Measurements from ENCODE around the gene TUBA4A. TPM values are rescaled to one million over a fixed set of nuclear protein-coding genes. Genes with fewer than 3 reads are reported as not detected.

Gene TUBA4A
- total RNA-seq, 1 donor from 2014 or later: 7.9 TPM

DNA sequence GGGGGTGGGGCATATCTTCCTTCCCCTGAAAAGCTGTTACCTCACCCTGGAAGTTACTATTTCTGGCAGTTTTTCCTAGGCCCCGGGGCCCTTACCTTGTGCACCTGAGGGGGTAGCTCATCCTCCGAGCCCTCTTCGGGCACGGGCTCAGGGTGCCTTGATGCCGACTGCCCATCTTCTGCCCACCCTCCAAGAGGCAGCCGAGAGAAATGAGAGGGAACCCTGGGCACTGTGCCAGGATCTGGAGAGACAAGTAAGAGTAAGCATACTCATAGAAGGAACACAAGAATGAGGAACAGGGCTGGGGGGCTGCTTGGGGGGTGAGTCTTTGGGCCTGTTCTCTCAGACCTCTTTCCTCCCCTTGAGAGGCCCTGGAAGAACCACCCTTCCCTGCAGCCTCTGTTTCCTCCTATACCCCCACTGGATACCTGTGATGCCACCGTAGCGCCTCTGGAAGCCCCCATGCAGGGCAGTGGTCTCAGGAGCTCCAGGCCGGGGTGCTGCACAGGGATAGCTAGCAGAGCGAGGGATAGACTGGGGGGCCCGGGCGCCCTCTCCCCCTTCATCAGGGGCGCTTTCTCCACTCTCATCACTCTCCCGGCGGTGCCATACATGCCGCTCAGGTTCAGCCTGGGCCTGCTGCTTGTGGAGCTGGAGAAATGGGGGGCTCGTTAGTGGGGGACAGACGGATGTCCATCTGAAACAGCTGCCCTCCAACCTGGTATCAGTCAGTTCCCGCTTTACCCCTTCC is 32.9 kb downstream of the TUBA4A start:
- H3K4me3 Mint-ChIP-seq (ENCODE audit: unreplicated experiment): no peak overlapping the region
- DNase-seq (ENCODE audit: extremely low spot score, unreplicated experiment): no peak
- peaks cover 34% of the 10 kb centered on the region for H3K36me3 Mint-ChIP-seq (ENCODE audit: unreplicated experiment)
- H3K27ac Mint-ChIP-seq (ENCODE audit: unreplicated experiment): no peak overlapping the region
- peaks cover 25% of the 10 kb centered on the region for H3K4me1 Mint-ChIP-seq (ENCODE audit: unreplicated experiment)
- H3K27me3 Mint-ChIP-seq (ENCODE audit: unreplicated experiment): no peaks in the 10 kb centered on the region
- H3K9me3 Mint-ChIP-seq (ENCODE audit: unreplicated experiment): no peaks in the 10 kb centered on the region
- TF ChIP-seq, protein P1, sequence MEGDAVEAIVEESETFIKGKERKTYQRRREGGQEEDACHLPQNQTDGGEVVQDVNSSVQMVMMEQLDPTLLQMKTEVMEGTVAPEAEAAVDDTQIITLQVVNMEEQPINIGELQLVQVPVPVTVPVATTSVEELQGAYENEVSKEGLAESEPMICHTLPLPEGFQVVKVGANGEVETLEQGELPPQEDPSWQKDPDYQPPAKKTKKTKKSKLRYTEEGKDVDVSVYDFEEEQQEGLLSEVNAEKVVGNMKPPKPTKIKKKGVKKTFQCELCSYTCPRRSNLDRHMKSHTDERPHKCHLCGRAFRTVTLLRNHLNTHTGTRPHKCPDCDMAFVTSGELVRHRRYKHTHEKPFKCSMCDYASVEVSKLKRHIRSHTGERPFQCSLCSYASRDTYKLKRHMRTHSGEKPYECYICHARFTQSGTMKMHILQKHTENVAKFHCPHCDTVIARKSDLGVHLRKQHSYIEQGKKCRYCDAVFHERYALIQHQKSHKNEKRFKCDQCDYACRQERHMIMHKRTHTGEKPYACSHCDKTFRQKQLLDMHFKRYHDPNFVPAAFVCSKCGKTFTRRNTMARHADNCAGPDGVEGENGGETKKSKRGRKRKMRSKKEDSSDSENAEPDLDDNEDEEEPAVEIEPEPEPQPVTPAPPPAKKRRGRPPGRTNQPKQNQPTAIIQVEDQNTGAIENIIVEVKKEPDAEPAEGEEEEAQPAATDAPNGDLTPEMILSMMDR (IDR thresholded peaks at IDR 0.05): no peak

DNA sequence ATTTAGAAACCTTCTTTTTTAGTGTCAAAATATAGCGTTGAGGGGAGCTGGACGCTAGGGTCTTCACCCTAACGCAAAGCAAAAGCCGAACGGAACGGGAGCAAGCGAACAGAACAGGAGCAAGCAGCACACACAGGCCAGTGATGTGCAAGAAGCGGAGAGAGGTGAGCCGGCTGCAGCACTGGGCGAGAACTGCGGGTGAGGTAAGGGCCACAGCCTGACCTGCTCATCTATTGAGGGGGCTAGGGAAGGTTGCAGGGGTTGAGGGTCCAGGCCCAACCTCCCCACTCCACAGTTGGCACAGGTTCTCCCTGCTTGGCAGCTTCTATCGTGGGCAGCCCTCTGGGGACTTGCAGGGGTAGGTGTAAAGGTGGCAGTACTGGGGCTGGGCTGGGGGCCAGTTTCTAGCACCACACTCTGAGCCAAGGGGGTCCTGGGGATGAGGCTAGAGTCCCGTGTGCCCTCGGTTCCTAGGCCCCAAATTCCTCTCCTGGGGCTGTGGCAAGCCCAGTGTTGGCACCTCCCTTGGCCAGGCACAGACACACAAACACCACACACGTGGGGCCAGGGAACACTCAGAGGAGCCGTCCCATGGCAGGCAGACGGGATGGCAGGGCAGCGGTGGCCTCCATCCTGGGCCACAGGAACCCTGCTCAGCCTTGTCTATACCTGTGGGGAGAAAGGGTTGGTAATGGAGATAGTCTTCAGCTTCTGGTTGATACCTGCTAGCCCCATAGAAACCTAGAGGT is 33.8 kb downstream of the TUBA4A start:
- TF ChIP-seq, protein P1 (IDR thresholded peaks at IDR 0.05): no peak
- Mint-ChIP-seq H3K4me3 (ENCODE audit: unreplicated experiment) (no peak overlapping the region), H3K4me1 (ENCODE audit: unreplicated experiment) (peaks cover 25% of the 10 kb centered on the region), H3K27ac (ENCODE audit: unreplicated experiment) (peak overlapping the region; percentile 99), H3K9me3 (ENCODE audit: unreplicated experiment) (no peaks in the 10 kb centered on the region), H3K36me3 (ENCODE audit: unreplicated experiment) (peaks cover 28% of the 10 kb centered on the region), H3K27me3 (ENCODE audit: unreplicated experiment) (no peaks in the 10 kb centered on the region)
- no peak for DNase-seq (ENCODE audit: extremely low spot score, unreplicated experiment)

DNA sequence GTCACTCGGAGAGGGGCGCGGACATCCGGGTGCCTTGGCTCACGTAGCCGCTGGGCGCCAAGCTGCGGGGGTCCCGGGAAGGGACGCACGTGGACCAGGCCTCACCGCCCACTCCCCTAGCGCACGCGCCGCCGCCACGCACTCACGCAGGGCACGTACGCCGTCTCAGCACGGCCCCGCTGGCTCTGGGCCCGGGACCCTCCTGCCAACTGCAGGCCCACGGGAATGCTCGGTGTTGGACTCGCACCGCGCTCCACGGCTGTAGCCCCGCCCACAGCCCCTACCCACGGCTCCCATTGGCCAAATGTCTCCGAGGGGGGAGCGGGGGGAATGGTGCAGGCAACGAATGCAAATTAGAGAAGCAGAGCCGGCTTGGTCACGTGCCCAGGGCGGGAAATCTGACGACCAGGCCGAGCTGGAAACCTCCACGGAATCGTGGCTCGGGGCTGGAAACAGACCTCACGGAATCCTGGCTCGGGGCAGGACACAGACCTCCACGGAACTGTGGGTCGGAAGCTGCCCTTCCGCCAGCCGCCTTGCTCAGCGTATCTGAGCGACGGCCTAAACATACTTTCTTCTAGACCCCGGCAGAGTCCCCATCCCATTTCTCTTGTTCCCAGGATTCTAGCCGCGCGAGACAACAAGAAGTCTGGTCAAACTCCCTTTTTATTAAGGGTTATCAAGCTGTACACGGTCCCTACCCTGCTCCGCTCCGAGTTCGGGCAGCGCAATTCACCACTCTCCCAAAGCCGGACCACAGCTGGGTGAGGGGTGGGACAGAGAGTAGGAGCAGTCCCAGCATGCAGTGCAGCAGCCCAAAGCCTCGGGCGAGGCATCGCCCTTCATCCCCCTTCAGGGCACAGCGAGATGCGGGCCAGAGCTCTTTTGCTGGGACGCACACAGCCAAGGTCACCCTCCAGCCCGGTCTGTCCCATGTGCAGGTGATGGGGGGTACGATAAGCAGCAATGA is 34.7 kb downstream of the TUBA4A start, which contains the start of gene ABCB6:
Gene ABCB6 (minus strand): TSS at position 227 of the 970 bp plus-strand sequence. CDS start 285 bp downstream, outside the sequence.
- Mint-ChIP-seq H3K27ac (ENCODE audit: unreplicated experiment) (peak within 1 kb of the TSS; percentile 99), H3K36me3 (ENCODE audit: unreplicated experiment) (peaks cover 29% of the 10 kb centered on the region), H3K9me3 (ENCODE audit: unreplicated experiment) (no peaks in the 10 kb centered on the region), H3K27me3 (ENCODE audit: unreplicated experiment) (no peaks in the 10 kb centered on the region), H3K4me3 (ENCODE audit: unreplicated experiment) (peak within 1 kb of the TSS; percentile 83), H3K4me1 (ENCODE audit: unreplicated experiment) (peaks cover 25% of the 10 kb centered on the region)
- TF ChIP-seq, protein P1 (IDR thresholded peaks at IDR 0.05): no peak
- peak; percentile 98 for DNase-seq (ENCODE audit: extremely low spot score, unreplicated experiment)

DNA sequence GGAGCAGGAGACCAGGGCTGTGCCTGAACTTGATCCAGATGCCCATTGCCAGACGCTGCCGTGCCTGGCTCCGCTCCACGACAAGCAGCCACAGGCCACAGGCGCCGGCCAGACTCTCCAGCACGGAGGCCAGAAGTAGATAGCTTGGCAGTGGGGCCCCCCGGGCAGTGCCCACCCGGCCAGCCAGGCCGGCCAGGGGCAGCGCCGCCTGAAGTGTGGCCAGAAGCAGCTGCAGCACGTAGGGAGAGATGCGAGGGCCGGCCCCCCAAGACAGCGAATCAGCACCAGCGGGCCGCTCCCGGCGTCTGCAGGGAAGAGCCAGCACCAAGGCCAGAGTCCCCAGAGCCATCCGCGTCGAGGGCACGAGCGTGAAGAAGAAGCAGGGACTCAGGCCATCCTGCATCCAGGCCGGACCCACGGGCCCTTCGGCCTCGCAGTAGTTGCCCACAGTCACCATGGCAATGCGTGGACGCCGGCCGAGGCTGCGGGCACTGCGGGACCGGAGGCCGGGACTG is 35.4 kb downstream of the TUBA4A start:
- Mint-ChIP-seq H3K9me3 (ENCODE audit: unreplicated experiment) (no peaks in the 10 kb centered on the region), H3K27ac (ENCODE audit: unreplicated experiment) (peak overlapping the region; percentile 99), H3K4me1 (ENCODE audit: unreplicated experiment) (peaks cover 25% of the 10 kb centered on the region), H3K4me3 (ENCODE audit: unreplicated experiment) (peak overlapping the region; percentile 83), H3K36me3 (ENCODE audit: unreplicated experiment) (peaks cover 30% of the 10 kb centered on the region), H3K27me3 (ENCODE audit: unreplicated experiment) (no peaks in the 10 kb centered on the region)
- TF ChIP-seq, protein P1 (IDR thresholded peaks at IDR 0.05): no peak
- DNase-seq (ENCODE audit: extremely low spot score, unreplicated experiment): peak; percentile 90

Data from osteocyte (in vitro differentiated cells).